Stimulated activated CD4-positive, alpha-beta T cell treated with anti-CD3 and anti-CD28 coated beads, Interleukin-2, amount 100 ng/mL, for 48 hours (primary cell): ENCODE measurements around the gene LAIR1.
A peak's percentile ranks its signal among the peaks of the same experiment; 100 is the strongest.
"Not testable (repeated sequence)": the region's sequence is repeated elsewhere in the genome, so short reads cannot be mapped to it uniquely, and the experiment has no call there.

ENCODE experiments used
- DNase-seq, 2 donors: peaks; one replicate each; pipeline ENCODE4 v3.0.0-alpha.2; 2020

Gene LAIR1

DNA sequence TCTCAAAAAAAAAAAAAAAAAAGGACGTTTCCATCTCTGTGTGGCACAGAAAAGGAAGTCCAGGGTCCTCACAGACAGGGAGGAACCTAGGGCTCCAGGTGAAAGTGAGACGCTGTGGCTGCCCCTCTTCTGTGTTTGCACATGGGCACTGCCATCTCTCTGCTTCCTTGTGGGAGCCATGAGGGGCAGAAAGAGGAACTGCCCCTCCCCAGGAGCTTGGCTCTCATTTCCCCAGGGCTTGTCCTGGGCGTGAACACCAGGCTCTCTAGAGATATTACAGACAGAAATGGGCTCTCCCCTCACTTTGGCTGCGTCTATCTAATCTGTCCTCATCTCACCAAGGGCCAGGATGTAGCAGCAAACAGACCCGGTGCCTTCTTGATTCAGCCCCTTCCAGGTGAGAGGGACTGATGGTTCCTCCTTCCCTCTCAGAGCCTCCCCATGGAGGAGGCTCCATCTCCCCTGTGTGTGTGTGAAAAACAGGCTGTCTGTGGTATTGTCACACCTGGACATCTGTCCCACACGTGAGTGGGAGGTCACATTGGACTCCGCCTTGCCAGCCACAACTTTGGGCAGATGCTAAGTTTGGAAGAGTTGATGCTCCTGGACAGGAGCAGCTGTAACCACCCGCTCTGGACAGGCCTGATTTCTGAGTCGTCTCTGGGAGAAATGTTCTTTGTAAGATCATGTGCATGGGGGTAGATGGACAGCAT, 24.9 kb downstream of the LAIR1 start:
- DNase-seq = no peak

GRCh38 chr19:54338521-54338920, 26.2 kb downstream of the LAIR1 start:
- no peak for DNase-seq

DNA sequence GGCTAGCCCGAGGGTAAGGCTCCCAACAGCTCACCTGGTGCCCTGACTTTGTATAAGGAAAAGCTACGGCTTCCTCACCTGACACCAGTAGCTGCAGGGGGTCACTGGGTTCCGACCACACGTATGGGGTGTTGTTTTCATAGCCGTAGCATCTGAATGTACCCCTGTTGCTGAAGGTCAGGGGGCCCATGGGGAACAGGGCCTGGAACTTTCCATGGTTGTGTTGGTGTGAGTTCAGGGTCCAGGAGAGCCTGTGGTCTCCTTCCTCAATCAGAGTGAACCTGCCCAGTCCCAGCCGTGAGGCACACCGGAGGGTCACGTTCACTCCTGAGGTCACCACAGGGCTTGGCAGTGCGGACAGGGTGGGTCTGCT, 26.9 kb downstream of the LAIR1 start:
- DNase-seq = no peak

DNA sequence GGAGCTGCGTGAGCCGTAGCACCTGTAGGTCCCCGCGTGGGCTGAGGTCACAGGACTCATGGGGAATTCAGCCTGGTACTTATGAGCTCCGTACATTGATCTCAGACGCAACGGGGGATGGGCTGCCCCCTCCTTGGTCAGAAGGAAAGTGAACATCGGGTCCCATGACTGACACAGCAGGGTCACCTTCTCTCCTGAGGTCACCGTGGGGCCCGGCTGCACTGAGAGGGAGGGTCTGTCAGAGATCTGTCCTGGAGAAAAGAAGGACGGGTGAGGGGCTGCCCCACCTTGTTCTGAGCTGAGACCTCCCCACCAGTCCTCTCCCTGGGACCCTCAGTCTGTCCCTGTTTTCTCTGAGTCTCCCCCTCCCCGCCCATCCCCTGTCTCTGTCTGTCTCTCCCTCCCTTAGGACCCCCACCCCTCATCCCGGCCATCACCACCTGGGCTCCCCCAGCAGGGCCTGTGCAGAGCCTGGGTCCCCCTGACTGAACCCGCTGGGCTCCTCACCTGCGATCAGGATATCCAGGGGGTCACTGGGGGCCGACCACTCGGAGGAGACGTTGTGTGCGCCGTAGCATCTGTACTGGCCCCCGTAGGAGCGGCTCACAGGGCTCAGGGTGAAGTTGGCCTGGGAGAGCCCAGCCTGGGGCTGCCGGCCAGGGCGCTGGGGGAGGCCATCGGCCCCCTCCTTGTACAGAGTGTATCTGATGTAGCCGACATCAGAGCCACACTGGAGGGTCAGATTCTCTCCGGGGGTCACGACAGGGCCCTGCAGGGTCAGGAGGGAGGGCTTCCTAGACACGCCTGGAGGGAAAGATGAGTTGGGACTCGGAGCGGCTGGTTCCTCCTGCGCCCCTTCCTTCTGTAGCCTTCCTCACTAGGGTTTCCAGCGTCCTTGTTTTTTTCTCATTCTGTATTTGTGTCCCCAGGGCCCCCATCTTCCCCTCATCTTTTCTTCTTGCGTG, 27.6 kb downstream of the LAIR1 start:
- DNase-seq = no peak

DNA sequence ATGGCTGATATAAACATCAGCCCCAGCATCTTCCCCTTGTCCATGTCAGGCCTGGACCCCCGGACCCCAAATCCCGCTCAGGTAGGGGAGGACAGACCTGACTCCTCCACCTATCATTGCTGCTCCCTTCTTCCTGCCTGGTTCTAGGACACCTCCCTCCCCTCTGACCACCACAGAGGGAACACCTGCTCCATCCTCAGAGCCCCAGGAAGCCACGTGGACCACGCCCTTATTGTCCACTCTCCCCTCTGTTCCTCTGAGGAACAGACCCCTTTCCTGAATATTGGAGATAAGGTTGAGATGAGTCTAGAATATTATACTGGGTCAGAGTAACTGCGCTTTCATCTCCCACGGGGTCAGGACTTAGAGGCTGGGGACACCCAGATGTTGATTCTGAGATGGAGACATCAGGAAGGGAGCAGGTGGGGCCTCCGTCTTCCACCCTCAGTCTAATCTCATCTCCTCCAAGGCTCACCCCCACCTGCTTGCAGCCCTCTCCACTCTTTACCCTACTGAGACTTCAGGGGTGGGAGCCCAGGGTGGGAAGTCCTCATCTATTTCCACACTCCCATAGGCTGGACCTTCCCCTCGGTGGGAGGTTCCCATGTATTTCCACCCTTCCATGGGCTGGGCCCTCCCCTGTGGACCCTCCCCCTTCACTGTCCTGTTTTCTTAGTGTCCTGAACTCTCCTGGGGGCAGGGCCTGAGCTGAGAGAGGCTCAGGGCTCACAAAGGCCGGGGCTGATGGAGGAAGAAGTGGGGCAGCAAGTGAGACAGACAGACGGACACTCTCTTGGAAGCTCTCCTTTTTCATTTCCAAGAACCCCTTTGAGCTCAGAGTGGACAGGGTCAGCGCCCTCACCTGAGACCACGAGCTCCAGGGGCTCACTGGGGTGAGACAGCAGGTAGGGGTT, 28.5 kb downstream of the LAIR1 start:
- no peak for DNase-seq

GRCh38 chr19:54335164-54335563, 29.6 kb downstream of the LAIR1 start:
- DNase-seq = no peak

DNA sequence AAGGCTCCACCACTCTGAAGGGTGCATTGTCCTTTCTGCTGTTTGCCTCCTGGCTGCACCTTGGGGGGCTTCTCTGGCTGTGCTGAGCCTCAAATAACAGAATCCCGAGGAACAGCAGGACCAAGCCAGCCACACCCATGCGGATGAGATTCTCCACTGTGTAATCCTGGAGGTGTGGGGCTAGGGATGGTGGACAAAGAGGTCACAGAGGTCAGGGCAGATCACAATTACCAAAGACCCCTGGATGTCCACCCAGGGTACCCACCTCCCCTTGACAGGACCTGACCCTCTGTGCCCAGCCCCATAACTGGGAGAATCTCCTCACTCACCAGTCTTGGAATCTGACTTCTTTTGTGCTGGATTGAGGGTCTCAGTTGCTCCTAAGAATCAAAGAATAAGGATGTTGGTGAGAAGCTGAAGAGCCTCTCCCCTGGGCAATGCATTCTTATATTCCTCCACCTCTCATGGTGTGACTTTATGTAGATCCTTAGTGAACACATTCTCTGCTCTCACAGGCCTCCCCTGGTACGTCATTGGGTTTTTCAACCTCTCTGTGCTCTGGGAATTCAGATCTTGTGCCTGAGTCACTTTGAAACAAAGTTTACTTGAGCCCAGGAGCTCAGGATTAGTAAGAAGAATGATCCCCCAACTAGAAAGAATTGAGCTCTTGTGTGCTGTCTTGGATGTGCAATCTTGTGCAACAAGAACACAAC, 31.0 kb downstream of the LAIR1 start:
- DNase-seq = no peak

DNA sequence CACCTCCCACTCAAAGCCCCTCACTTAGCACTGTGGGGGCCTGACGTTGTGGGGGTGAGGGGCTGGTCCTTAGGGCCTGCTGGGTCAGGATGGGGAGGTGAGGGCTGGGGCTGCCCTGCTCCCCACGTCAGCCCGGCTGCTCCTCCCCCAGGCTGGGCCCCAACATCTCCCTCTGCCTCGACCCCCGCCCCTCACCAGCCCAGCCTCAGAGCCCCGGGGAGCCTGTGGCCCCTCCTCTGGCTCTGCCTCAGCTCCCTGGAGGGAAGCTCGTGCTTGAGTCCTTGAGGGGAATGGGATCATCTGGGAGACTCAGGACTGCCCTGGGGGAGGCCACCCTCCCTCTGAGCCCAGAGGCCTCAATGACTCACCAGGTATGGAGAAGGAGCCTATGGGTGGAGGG, 32.6 kb downstream of the LAIR1 start:
- DNase-seq = no peak

- DNase-seq = no peak
These were observed 33.1 kb downstream of the LAIR1 start for GRCh38 chr19:54331626-54332025.

DNA sequence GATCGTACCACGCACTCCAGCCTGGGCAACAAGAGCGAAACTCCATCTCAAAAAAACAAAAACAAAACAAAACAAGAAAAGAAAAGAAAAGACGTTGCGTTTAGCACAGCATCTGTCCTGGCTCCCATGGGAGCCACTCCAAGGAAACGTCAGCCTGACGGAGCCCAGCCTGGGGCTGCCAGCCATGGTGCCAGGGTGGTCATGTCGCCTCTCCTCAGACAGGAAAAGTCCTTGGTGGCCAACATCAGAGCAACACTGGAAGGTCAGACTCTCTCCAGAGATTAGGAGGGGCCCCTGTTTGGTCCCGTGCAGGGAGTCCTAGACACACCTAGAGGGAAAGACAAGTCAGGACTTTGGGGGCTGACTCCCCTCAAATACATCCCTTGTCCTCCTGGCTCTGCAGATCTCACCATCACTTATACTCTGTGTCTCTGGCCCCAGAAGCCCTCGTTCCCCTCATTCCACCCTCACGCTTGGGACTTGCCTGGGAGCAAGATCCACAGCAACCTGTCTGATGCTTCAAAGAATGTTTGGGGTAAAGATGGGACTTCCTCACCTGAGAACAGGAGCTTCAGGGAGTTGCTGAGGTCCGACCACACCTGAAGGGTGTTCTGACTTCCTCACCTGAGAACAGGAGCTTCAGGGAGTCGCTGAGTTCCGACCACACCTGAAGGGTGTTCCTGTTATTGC, 35.1 kb downstream of the LAIR1 start:
- DNase-seq = no peak

DNA sequence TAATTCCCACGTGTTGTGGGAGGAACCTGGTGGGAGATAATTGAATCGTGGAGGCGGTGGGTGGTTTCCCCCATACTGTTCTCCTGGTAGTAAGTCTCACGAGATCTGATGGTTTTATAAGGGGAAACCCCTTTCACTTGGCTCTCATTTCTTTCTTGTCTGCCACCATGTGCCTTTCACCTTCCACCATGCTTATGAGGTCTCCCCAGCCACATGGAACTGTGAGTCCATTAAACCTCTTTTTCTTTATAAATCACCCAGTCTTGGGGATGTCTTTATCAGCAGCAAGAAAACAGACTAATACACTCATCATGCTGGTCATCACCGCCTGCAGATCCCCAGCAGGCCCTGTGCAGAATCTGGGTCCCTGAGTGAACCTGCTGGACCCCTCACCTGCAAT, 36.0 kb downstream of the LAIR1 start:
- not testable (repeated sequence) for DNase-seq

DNA sequence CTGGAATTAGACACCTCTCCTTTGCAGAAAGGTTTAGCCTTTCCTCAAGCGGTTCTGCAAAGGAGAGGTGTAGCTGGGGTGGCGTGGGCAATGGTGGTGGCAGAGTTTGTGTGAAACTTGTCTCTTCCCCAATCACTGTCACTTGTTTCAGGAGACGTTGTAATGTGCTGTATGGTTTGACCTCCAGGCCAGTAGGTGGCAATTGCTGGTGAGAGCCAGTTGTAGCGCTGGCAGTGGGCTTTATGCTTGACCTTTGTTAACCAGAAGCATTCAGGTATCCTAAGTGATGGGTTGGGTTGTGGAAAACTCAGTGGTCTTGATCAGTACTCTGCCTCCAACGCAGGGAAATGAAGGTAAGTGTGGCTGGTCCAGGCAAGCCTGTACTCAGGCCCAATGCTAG, 39.1 kb downstream of the LAIR1 start:
- no peak for DNase-seq

DNA sequence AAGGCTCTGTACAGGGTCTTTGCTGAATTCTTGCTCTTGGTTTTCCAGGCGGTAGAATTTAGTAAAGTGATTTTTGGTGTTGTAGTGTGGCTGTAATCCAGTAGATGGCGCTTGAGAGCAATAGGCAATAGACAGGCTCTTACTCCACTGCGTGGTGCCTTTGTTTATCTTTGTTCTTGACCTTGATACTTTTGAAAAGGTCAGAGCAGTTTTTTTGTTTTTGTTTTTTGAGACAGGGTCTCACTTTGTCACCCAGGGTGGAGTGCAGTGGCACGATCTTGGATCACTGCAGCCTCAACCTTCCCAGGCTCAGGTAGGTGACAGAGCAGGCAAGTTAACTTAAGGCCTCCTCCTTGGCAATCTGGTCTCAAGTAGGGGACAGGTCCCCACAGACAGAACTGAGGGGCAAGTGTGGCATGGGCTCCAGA, 39.5 kb downstream of the LAIR1 start:
- peak; percentile 52 to 59 for DNase-seq

GRCh38 chr19:54324071-54324470, 40.7 kb downstream of the LAIR1 start:
- DNase-seq = no peak

GRCh38 chr19:54322934-54323333, 41.8 kb downstream of the LAIR1 start:
- DNase-seq = not testable (repeated sequence)

DNA sequence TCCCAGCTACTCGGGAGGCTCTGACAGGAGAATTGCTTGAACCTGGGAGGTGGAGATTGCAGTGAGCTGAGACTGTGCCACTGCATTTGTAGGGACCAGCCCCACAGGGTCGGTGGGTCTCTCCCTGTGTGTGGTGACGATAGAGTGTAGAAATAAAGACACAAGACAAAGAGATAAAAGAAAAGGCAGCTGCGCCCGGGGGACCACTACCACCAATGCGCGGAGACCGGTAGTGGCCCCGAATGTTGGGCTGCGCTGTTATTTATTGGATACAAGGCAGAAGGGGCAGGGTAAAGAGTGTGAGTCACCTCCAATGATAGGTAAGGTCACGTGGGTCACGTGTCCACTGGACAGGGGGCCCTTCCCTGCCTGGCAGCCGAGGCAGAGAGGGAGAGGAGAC, 42.4 kb downstream of the LAIR1 start:
- not testable (repeated sequence) for DNase-seq

DNA sequence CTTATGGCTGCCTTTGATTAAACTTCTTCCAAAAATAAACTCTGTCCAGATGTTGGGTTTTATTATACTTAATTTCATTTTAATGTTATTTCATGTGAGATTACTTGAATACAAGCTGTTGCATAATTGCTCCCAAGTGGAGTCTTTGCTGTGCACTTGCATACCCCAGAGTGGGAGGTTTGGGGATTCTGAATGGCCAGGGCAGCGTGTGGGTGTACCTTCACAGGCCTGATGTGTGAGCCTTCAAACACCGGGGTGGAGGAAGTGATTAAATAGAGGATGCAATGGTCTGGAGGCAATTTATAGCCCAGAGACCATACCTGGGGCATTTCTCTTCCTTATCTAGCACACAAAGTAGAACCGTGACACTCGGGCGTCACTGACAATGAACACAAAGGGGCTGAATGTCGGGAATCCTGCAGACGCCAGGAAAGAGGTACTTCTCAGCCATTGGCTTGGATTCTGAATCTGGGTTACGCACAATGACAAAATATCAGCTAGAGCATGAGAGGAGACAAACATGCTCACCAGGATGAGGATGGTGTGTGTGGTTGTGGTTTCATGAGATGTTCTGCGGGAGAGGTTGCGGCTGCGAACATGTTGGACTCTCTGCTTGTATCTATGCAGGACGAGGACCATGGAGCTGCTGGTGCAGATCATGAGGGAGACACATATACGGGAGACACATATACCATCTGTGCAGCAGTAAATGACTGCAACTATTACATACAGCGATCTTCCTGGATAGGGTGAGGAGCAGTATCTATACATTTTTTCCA, 44.6 kb downstream of the LAIR1 start:
- no peak for DNase-seq

- no peak for DNase-seq
These were observed 45.7 kb downstream of the LAIR1 start for GRCh38 chr19:54319049-54319448.

- DNase-seq = no peak
These were observed 46.8 kb downstream of the LAIR1 start for GRCh38 chr19:54317965-54318240.

DNA sequence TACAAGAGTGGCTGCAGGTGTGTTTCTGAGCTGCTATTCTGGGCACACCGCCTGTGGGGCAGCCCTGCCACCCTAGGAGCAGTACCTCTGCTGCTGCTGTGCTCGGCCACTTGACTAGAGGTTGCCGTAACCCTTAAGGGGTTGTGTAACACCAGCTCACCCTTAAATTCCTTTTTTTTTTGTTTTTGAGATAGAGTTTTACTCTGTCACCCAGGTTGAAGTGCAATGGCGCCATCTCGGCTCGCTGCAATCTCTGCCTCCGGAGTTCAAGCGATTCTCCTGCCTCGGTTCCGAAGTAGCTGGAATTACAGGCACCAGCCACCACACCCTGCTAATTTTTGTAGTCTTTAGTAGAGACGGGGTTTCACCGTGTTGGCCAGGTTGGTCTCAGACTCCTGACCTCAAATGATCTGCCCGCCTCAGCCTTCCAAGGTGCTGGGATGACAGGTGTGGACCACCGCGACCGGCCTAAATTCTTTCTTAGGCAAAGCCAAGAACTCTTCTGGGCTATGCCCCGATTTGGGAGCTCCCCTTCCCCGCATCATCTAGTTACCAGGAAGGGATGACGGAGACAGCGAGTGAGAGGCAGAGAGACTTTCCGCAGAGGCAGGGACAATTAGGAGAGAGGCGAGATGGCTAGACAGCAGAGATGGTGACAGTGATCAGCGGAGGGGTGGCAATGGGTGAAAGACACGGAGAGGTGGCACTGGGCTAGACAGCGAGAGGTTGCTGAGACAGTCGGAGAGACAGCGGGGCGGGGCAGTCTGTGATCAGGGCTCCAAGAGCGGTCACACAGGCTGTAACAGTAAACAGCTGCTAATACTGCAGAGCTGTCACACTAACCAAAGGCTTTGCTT, 47.4 kb downstream of the LAIR1 start:
- no peak for DNase-seq
